Breast epithelium (tissue), 4 donors: ENCODE data around the gene HGD. TPM values are rescaled to one million over a fixed set of nuclear protein-coding genes. Genes with fewer than 3 reads are reported as not detected.

Experiments
- DNase-seq, 2 donors: peaks; one replicate each; pipeline ENCODE4 v3.0.0-alpha.2; 2019; ENCODE audit warnings: low spot score in 2 of 2
- H3K27ac ChIP-seq, 2 donors: fragments of 200-600 bp; sonication (generic) in 1 of 2; one replicate each; pipeline ENCODE4 v1.5.1; 2016 to 2019; ENCODE audit warnings: mild to moderate bottlenecking in 1 of 2
- H3K27me3 ChIP-seq, 2 donors: fragments of 200-600 bp; sonication (generic) in 1 of 2; one replicate each; pipeline versions ENCODE4 v1.5.1 to v1.6.0; 2017 to 2019; ENCODE audit warnings: control low read depth in 1 of 2, mild to moderate bottlenecking in 1 of 2
- H3K36me3 ChIP-seq: fragments of 200-600 bp; one replicate; pipeline ENCODE4 v1.5.1; 2019
- H3K4me1 ChIP-seq, 2 donors: fragments of 200-600 bp; sonication (generic); one replicate each; pipeline ENCODE4 v1.5.1; 2016 to 2019; ENCODE audit warnings: control low read depth in 1 of 2
- H3K4me3 ChIP-seq, 3 donors: fragments of 200-600 bp; sonication (generic); 1 replicate in 2 of 3; 2 replicates in 1 of 3; pipeline ENCODE4 v1.5.1; 2016 to 2019; ENCODE audit warnings: mild to moderate bottlenecking in 3 of 3, moderate library complexity in 2 of 3
- H3K9me3 ChIP-seq, 2 donors: fragments of 200-600 bp; sonication (generic) in 1 of 2; one replicate each; pipeline ENCODE4 v1.5.1; 2016 to 2019; ENCODE audit warnings: control low read depth in 1 of 2
- CTCF ChIP-seq, 3 donors: fragments of 450-650 bp; IDR thresholded peaks; one replicate each; pipeline ENCODE4 v1.5.1; 2016 to 2017; ENCODE audit warnings: antibody characterized with exemption in 3 of 3, mild to moderate bottlenecking in 3 of 3, moderate library complexity in 3 of 3
- POLR2A ChIP-seq: fragments of 450-650 bp; IDR thresholded peaks from one replicate; pipeline ENCODE4 v1.6.1; 2016; ENCODE audit warnings: antibody characterized with exemption, mild to moderate bottlenecking, moderate library complexity
- POLR2AphosphoS5 ChIP-seq, 3 donors: sonication (generic); formaldehyde crosslinking; IDR thresholded peaks; one replicate each; pipeline ENCODE4 v1.6.1; 2017; ENCODE audit warnings: antibody characterized with exemption in 3 of 3
- intact Hi-C: fragments of 100-400 bp; cut with DNase I; formaldehyde crosslinking; loops from one replicate; pipeline ENCODE4 v1.15.1; 2023; ENCODE audit warnings: low total_unique reads
- total RNA-seq, 3 donors: library from RNA; depleted of rRNA; stranded (reverse); fragments of >200 nt; gene quantifications; one replicate each; pipeline ENCODE4 v1.1.0, GENCODE V29; 2016

The HGD gene
- total RNA-seq, 3 donors from 2014 or later: 5.1 to 25.9 TPM; not detected in 1

- peaks cover 3% of the 10 kb centered on the region for H3K36me3 ChIP-seq
- H3K9me3 ChIP-seq: no peaks in the 10 kb centered on the region
- H3K4me1 ChIP-seq: peaks cover 3 to 9% of the 10 kb centered on the region in 2 donors
- intact Hi-C loops: no loop called here
- no peaks in the 10 kb centered on the region for H3K27me3 ChIP-seq
- no peak for DNase-seq
- TF ChIP-seq POLR2AphosphoS5 (IDR thresholded peaks at IDR 0.05) (no peak), CTCF (IDR thresholded peaks at IDR 0.05) (no peak), POLR2A (no peak)
- H3K4me3 ChIP-seq: peak overlapping the region; percentile 79 to 80 (median 79)
- H3K27ac ChIP-seq: peak overlapping the region; percentile 95 to 96
These were observed 85.2 kb downstream of the HGD start for GRCh38 chr3:120596853-120597223.

GRCh38 chr3:120596116-120596852 lies 85.8 kb downstream of the HGD start, which contains the start of gene NDUFB4:
TSS of gene NDUFB4 (plus strand) at chr3:120596336. CDS start at chr3:120596360, 24 bp downstream.
- peaks cover 3 to 9% of the 10 kb centered on the region in 2 donors for H3K4me1 ChIP-seq
- H3K4me3 ChIP-seq: peak within 1 kb of the TSS; percentile 79 to 80 (median 79)
- TF ChIP-seq POLR2AphosphoS5 (IDR thresholded peaks at IDR 0.05): peak; percentile 66 to 97 (median 81)
- peak; percentile 69 for TF ChIP-seq POLR2A
- TF ChIP-seq CTCF (IDR thresholded peaks at IDR 0.05): no peak
- intact Hi-C loops: no loop called here
- no peaks in the 10 kb centered on the region for H3K36me3 ChIP-seq
- no peaks in the 10 kb centered on the region for H3K27me3 ChIP-seq
- no peaks in the 10 kb centered on the region for H3K9me3 ChIP-seq
- DNase-seq: peak; percentile 95
- peak within 1 kb of the TSS; percentile 95 to 96 for H3K27ac ChIP-seq

- Histone ChIP-seq H3K4me3 (peak overlapping the region; percentile 79 to 80 (median 79)), H3K9me3 (no peaks in the 10 kb centered on the region), H3K27me3 (no peaks in the 10 kb centered on the region), H3K36me3 (no peaks in the 10 kb centered on the region), H3K4me1 (peaks cover 3 to 9% of the 10 kb centered on the region in 2 donors), H3K27ac (peak overlapping the region; percentile 95 to 96)
- intact Hi-C loops: no loop called here
- DNase-seq: no peak
- no peak for TF ChIP-seq POLR2A
These were observed 86.3 kb downstream of the HGD start for GRCh38 chr3:120595788-120596115.

GRCh38 chr3:120587332-120587975 lies 94.6 kb downstream of the HGD start:
- intact Hi-C loops: no loop called here
- no peaks in the 10 kb centered on the region for H3K36me3 ChIP-seq
- no peak overlapping the region for H3K27ac ChIP-seq
- H3K9me3 ChIP-seq: no peaks in the 10 kb centered on the region
- no peak overlapping the region for H3K4me3 ChIP-seq
- no peaks in the 10 kb centered on the region for H3K4me1 ChIP-seq
- TF ChIP-seq POLR2A: no peak
- no peak for TF ChIP-seq CTCF (IDR thresholded peaks at IDR 0.05)
- no peak for TF ChIP-seq POLR2AphosphoS5 (IDR thresholded peaks at IDR 0.05)
- H3K27me3 ChIP-seq: no peaks in the 10 kb centered on the region
- DNase-seq: no peak

Other genes starting within 250 kb of the HGD start
- 1,000 to 10,000 TPM in 1 of 3 donors, 100 to 1,000 TPM in 2; 225 to 1,263 (median 355) TPM for gene FSTL1, start 231.2 kb downstream of the HGD start, total RNA-seq
- 100 to 1,000 TPM in 2 of 3 donors, 10 to 100 TPM in 1; 88.4 to 116 (median 106) TPM for gene NDUFB4, start 85.9 kb downstream of the HGD start, total RNA-seq
- 10 to 100 TPM; 20.6 to 35.4 (median 22.3) TPM for gene RABL3, start 60.3 kb upstream of the HGD start, total RNA-seq
- 10 to 100 TPM in 2 of 3 donors, 1 to 10 TPM in 1; 9.9 to 13.4 (median 12.7) TPM for gene GTF2E1, start 60.5 kb upstream of the HGD start, total RNA-seq
- under 1 TPM in 2 of 3 donors, not detected in 1; 0.29 to 0.33 TPM for gene STXBP5L, start 226.0 kb upstream of the HGD start, total RNA-seq